HepG2 (cell line): ENCODE results near the gene ASGR1. TPM values are rescaled to one million over a fixed set of nuclear protein-coding genes. Genes with fewer than 3 reads are reported as not detected.
A peak's percentile ranks its signal among the peaks of the same experiment; 100 is the strongest.

ENCODE experiments used
- CBX5 ChIP-seq: sonication (generic); formaldehyde crosslinking; IDR thresholded peaks from 2 replicates; pipeline ENCODE4 v1.4.0; 2020; ENCODE audit warnings: missing genetic modification reagents, borderline replicate concordance
- PHB2 ChIP-seq: fragments of 450-650 bp; IDR thresholded peaks from 2 replicates; pipeline ENCODE4 v1.6.1; 2018; ENCODE audit not compliant: partially characterized antibody
- polyA plus RNA-seq, 8 experiments: library from polyadenylated mRNA; depleted of rRNA in 3 of 8; stranded (reverse) in 7 of 8; unstranded in 1 of 8; fragments of >200 nt; fragmentation: Illumina TruSeq in 4 of 8; extraction: Trizol in 4 of 8; gene quantifications; 2 replicates each; pipeline versions ENCODE4 v1.2.1 to v1.2.3, GENCODE V29; 2011 to 2016; ENCODE audit warnings: low read depth in 4 of 8, missing spikeins in 1 of 8, mixed read lengths in 1 of 8; ENCODE audit not compliant: insufficient read depth in 1 of 8
- total RNA-seq, 5 experiments: library from RNA; depleted of rRNA; stranded (reverse); fragments of >200 nt; fragmentation: Illumina TruSeq; extraction: Trizol; gene quantifications; 2 replicates each; pipeline ENCODE4 v1.2.3, GENCODE V29; 2016; ENCODE audit warnings: low read depth in 1 of 5
- TF ChIP-seq, protein P1 (sequence below): sonication (generic); formaldehyde crosslinking; IDR thresholded peaks from 2 replicates; pipeline ENCODE4 v1.4.0; 2020; ENCODE audit warnings: missing genetic modification reagents, borderline replicate concordance
- TF ChIP-seq, protein P2 (sequence below): sonication (generic); formaldehyde crosslinking; IDR thresholded peaks from 2 replicates; pipeline ENCODE4 v1.9.0; 2022; ENCODE audit warnings: low read depth, missing genetic modification reagents
- TF ChIP-seq, protein P3 (sequence below): sonication (generic); formaldehyde crosslinking; IDR thresholded peaks from 2 replicates; pipeline ENCODE4 v1.4.0; 2020; ENCODE audit warnings: missing genetic modification reagents
- TF ChIP-seq, protein P4 (sequence below): sonication (generic); formaldehyde crosslinking; IDR thresholded peaks from 2 replicates; pipeline ENCODE4 v1.4.0; 2020; ENCODE audit warnings: mild to moderate bottlenecking, missing genetic modification reagents

ASGR1 gene
- total and polyA plus RNA-seq, 2 of the 13 experiments (the other 11 are each of a cell fraction or from before 2014, with no cell fraction given) = 353 to 796 TPM

DNA sequence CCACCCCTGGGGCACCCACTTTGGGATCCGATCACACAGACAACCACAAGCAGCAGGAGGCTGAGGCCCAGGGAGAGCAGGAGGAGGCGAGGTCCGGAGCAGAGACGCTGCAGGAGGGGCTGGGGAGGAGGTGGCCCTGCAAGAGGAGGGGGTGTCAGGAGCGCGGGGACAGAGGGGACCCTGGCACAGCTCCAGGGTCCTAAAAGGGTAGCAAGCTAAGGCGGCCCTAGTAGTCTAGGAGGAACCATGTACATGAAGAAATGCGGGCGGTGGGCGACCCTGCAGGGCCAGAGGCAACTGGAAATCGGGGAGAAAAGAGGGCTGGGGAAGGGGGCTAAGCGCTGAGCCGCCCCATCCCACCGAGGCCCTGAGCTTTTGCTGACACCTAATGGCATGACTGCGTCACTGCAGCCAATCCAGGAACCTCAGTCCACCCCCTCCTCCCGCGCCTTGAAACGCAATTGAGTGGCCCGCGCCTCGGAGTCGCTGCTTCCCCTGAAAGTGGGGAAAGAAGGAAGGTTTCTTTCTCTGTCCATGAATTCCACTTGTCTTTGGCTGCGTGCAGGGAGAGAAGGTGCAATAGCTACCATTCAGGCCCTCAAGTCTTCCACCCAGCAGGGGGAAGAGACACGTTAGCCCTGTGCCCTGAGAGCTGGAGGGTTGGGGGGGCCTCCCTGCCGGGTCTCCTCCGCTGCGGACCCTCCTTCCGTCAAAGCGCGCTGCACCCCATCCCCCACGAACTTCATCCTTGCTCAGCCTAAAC lies 1.8 kb downstream of the ASGR1 start (continued):
- TF ChIP-seq, protein P1, sequence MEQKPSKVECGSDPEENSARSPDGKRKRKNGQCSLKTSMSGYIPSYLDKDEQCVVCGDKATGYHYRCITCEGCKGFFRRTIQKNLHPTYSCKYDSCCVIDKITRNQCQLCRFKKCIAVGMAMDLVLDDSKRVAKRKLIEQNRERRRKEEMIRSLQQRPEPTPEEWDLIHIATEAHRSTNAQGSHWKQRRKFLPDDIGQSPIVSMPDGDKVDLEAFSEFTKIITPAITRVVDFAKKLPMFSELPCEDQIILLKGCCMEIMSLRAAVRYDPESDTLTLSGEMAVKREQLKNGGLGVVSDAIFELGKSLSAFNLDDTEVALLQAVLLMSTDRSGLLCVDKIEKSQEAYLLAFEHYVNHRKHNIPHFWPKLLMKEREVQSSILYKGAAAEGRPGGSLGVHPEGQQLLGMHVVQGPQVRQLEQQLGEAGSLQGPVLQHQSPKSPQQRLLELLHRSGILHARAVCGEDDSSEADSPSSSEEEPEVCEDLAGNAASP = 0 out of 2 replicates have a peak, but pooled peaks have one; percentile 13
- TF ChIP-seq, protein P2, sequence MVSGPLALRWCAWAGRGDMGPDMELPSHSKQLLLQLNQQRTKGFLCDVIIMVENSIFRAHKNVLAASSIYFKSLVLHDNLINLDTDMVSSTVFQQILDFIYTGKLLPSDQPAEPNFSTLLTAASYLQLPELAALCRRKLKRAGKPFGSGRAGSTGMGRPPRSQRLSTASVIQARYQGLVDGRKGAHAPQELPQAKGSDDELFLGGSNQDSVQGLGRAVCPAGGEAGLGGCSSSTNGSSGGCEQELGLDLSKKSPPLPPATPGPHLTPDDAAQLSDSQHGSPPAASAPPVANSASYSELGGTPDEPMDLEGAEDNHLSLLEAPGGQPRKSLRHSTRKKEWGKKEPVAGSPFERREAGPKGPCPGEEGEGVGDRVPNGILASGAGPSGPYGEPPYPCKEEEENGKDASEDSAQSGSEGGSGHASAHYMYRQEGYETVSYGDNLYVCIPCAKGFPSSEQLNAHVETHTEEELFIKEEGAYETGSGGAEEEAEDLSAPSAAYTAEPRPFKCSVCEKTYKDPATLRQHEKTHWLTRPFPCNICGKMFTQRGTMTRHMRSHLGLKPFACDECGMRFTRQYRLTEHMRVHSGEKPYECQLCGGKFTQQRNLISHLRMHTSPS (CRISPR knock-in tag) = 0 out of 2 replicates have a peak, but pooled peaks have one; percentile 49
- TF ChIP-seq, protein P3, sequence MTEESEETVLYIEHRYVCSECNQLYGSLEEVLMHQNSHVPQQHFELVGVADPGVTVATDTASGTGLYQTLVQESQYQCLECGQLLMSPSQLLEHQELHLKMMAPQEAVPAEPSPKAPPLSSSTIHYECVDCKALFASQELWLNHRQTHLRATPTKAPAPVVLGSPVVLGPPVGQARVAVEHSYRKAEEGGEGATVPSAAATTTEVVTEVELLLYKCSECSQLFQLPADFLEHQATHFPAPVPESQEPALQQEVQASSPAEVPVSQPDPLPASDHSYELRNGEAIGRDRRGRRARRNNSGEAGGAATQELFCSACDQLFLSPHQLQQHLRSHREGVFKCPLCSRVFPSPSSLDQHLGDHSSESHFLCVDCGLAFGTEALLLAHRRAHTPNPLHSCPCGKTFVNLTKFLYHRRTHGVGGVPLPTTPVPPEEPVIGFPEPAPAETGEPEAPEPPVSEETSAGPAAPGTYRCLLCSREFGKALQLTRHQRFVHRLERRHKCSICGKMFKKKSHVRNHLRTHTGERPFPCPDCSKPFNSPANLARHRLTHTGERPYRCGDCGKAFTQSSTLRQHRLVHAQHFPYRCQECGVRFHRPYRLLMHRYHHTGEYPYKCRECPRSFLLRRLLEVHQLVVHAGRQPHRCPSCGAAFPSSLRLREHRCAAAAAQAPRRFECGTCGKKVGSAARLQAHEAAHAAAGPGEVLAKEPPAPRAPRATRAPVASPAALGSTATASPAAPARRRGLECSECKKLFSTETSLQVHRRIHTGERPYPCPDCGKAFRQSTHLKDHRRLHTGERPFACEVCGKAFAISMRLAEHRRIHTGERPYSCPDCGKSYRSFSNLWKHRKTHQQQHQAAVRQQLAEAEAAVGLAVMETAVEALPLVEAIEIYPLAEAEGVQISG (CRISPR knock-in tag) = 0 out of 2 replicates have a peak, but pooled peaks have one; percentile 25
- TF ChIP-seq PHB2 (no peak), CBX5 (CRISPR knock-in tag) (no peak)
- TF ChIP-seq, protein P4, sequence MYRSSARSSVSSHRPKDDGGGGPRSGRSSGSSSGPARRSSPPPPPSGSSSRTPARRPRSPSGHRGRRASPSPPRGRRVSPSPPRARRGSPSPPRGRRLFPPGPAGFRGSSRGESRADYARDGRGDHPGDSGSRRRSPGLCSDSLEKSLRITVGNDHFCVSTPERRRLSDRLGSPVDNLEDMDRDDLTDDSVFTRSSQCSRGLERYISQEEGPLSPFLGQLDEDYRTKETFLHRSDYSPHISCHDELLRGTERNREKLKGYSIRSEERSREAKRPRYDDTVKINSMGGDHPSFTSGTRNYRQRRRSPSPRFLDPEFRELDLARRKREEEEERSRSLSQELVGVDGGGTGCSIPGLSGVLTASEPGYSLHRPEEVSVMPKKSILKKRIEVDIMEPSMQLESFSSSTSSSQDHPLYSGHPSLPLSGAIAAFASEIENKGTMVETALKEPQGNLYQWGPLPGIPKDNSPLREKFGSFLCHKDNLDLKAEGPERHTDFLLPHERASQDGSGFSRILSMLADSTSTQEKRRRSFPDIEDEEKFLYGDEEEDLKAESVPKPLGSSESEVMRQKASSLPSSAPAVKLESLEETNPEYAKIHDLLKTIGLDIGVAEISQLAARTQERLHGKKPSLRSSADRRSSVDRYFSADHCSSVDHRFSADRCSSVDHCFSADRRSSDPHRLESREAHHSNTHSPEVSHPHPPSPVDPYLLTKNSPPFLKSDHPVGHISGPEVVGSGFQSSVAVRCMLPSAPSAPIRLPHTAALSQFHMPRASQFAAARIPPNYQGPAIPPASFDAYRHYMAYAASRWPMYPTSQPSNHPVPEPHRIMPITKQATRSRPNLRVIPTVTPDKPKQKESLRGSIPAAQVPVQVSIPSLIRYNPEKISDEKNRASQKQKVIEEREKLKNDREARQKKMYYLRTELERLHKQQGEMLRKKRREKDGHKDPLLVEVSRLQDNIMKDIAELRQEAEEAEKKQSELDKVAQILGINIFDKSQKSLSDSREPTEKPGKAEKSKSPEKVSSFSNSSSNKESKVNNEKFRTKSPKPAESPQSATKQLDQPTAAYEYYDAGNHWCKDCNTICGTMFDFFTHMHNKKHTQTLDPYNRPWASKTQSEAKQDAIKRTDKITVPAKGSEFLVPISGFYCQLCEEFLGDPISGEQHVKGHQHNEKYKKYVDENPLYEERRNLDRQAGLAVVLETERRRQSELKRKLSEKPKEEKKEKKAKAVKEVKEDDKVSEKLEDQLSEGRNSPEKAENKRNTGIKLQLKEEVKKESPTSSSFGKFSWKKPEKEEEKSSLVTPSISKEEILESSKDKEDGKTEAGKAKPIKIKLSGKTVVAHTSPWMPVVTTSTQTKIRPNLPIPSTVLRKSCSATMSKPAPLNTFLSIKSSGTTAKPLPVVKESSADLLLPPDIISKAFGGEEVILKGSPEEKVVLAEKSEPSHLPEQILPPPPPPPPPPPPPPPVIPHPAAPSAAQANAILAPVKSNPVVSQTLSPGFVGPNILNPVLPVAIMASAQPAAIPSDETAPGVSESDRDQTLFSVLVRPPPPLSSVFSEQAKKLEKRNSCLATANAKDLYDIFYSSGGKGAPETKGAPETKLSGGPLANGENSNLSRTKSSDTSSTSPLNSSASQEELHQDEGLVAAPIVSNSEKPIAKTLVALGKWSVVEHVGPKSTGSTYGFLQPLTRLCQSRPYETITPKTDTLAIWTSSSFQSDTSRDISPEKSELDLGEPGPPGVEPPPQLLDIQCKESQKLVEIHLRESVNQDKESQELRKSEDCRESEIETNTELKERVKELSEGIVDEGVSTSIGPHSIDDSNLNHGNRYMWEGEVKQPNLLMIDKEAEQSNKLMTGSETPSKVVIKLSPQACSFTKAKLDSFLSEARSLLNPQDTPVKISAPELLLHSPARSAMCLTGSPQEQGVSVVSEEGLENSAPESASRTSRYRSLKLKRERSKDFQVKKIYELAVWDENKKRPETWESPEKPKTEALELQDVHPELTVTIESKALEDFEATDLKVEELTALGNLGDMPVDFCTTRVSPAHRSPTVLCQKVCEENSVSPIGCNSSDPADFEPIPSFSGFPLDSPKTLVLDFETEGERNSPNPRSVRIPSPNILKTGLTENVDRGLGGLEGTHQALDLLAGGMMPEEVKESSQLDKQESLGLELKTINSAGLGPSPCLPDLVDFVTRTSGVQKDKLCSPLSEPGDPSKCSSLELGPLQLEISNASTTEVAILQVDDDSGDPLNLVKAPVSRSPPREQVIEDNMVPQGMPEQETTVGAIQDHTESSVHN (CRISPR knock-in tag) = peak; percentile 31; the same call in 1 of the 2 replicates
